ENCODE measurements around the gene AFF1.

Gene AFF1

DNA sequence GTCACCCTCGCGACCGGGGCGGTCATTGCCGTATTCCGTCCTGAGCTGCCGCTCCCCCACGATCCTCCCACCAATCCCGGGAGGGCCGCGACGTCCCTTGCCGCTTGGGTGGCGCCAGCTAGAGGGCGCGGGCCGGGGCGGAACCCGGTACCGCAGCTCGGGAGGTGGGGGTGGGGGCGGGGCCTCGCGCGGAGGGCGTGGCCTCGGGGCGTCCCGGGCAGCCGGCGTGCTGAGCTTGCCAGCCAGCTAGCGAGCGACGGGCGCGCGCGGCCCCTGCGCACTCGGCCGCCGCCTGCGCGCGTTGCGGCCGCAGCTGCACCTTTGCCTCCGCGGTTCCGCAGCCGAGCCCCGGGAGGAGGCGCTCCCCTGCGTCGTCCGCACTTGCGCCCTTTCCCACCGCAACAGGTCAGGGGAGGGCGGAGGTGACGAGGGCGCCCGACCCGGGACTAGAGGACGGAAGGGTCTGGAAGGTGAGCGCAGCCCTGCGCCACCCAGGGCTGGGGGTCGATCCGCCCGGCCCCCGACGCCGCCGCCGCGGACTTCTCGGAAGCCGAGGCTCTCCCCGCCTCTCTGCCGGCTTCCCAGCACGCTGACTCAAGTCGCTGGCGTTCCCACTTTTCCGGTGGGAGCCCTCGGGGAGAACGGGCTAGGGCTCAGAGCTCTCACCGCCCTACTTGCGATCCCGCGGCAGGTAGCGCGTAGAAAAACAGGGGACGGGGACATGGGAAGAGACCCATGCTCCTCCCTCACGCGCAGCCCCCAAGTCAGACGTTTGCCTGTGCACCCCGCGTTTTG, at the start of gene AFF1:
Gene AFF1 (plus strand): TSS at position 241 of the 795 bp plus-strand sequence. CDS start 13,523 bp downstream, outside the sequence.
- peak; percentile 81 to 88 (median 86) for DNase-seq

GRCh38 chr4:86890790-86891189, 44.0 kb upstream of the AFF1 start:
- DNase-seq: no peak

DNA sequence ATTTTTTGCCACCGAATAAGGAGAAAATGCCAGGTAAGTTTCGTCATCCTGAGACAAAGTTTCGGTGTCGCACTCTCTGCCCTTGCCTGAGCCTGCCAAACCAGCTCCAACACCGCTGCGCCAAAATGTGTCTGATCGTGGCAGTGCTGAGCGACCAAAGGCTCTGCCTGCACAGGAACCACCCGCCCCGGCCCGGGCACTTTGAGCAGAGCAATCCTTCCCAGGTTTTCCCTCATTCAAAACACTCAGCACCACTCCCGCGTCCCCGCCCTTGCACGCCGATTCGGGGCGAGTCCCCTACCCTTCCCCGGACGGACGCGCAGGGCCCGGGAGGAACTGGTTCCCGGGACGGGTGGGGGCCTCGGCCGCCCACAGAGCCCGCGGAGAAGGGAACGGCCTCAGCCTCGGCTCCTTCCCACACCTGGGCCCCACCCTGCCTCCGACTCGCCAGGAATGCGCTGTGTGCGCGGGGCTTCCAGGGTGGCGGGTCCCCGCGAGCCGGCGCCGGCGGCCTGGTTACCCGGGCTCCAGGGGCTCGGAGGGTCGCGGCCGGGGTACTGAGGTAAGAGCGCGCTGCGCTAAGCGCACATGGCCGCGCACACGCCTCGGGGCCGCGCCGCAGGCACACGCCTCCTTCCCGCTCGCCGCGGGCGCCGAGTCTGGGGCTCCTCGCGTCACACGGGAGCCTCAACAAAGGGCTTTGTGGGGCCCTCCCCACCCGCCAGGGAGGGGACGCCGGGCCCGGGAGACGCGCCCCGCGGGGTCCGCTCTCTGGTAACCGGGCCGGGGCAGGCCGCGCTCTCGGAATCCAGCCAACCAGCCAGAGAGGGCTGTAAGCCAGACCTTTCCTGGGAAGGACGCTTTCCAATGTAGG, 42.8 kb upstream of the AFF1 start, which contains the start of gene C4orf36:
Gene C4orf36 (minus strand): TSS at position 661 of the 874 bp plus-strand sequence. CDS start 902 bp downstream, outside the sequence.
- peak in 1 of 4 experiments; percentile 7 for DNase-seq

DNA sequence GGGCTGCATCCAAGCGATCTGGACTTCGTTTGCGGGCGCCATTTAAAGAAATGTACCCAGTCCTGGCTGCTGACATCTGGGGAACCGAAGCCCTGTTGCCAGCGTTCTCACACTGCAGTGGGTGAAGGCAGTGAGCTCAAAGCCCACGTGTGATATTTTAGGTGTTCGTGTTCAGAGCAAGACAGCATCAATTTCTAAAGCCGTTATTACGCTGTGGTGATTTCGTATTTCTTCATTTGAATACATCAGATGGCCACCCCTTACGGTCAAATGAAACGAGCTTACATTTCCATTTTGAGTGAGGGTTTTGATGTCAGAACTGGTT, 42.2 kb upstream of the AFF1 start:
- no peak for DNase-seq

DNA sequence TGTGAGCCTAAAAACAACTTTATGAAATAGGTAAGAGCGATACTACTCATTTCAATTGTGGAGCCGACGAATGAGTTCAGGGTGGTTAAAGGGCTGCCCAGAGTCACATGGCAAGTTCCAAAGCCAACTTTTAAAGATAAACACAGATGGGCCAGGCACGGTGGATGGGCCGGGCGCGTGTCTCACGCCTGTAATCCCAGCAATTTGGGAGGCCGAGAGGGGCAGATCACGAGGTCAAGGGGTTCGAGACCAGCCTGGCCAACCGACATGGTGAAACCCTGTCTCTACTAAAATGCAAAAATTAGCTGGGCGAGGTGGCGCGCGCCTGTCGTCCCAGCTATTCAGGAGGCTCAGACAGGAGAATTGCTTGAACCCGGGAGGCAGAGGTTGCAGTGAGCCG, 41.7 kb upstream of the AFF1 start:
- no peak for DNase-seq

- no peak for DNase-seq
Measured at GRCh38 chr4:86894455-86894854, 40.4 kb upstream of the AFF1 start.

DNA sequence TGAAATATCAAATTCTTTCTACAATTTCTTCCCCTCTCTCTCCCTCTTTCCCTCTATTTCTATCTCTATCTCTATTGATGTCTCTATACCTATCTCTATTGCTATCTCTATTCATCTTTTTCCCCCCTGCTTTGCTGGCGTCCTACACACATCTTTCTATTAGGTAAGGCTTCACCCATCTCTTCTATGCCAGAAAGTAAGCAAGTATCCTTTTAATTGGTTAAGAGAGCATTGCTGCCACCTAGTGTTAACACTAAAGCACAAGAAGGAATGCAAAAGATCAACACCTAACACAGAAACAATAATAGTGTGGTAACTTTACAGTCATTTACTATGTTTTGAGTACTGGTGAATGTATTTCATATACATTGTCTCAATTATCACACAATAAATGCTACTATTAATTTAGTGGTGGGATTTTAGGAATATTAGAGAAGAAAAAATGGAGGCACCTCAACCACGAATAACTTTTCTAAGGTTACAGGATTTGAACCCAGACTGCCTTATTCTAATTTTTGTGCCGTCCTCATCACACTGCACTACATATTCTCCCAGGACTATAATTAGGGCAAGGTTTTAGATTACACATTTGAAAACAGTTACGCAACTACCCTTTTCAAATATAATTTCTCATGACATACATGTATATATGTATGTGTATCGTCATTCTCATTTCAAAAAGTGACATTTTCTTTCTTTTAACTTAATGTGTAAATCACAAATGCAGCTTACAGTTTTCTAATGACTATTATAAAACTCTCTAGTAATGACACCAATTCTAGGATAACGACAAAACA, 38.9 kb upstream of the AFF1 start:
- DNase-seq: no peak

DNA sequence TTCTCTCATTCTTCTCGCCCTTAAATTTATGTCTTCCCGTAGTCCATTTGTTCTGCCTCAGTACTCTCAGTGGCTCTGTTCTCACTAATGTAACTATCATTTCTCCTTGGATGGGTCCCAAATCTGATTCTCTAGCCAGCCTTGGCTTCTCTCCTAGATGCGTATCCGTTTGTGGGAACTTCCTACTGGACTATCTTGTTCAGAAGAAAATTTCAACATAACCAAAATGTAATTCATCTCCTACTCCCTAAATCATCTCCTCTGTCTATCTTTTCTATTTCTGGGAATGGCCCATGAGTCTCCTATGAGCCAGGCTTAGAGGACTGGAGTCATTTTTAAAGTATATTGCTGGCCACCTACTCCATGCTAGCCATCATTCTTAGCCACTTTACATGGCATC, 38.2 kb upstream of the AFF1 start:
- no peak for DNase-seq

DNA sequence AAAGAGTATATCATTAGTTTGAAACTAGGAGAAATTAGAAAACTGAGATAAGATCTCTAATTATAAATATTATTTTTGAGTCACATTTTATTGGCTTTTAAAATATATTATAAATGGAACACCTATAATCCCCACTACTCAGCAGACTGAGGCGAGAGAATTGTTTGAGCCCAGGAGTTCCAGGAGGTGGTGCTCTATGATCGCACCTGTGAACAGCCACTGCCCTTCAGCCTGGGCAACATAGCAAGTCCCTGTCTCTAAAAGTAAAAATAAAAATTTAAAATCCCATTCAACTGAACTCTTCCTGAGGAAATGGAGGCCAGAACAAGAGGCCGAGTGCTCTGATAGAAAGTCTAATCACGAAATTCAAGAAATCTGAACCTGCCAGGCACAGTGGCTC, 36.2 kb upstream of the AFF1 start:
- DNase-seq: no peak

DNA sequence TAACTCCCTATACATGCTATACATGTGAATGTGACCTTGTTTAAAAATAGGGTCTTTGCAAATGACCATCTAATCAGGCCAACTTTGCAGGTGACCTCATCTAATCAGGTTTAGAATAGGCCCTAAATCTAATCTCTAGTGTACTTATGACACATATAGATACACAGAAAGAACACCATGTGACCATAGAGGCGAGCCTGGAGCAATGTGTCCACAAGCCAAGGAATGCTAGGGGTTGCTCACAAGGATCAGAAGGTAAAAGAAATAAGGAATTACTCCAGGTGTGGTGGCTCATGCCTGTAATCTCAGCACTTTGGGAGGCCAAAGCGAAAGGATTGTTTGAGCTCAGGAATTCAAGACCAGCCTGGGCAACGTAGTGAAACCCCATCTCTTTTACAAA, 32.9 kb upstream of the AFF1 start:
- DNase-seq: no peak

GRCh38 chr4:86908251-86908657, 26.6 kb upstream of the AFF1 start:
- no peak for DNase-seq

DNA sequence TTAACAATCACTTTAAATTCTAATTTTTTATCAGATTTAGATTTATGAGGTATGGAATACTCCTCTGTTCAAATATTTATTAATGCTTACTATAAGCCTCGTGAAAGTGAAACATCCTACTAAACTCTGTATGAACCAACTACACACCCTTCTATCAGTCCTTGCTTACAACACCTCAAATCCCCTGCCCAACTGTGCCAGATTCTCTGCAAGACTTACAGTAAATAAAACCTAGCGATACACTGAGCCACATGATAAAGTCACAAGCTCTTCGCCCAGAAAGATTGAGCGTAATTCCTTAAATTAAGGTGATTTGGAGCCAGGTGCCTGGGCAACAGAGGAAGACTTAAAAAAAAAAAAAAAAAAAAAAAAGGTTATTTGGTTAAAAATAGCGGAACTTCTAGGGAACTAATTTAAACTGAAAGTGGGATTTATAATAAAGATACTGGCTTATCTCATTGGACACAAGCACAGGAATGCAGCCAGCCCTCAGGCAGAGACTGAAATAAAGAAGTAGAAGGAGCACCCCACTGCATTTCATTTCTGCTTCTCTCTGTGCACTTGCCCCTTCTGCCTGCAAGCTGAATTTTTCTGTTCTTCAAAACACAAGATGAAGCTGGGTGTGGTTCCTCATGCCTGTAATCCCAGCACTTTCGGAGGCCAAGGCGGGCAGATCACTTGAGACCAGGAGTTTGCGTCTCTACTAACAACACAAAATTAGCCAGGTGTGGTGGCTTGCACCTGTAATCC, 25.1 kb upstream of the AFF1 start:
- DNase-seq: no peak

DNA sequence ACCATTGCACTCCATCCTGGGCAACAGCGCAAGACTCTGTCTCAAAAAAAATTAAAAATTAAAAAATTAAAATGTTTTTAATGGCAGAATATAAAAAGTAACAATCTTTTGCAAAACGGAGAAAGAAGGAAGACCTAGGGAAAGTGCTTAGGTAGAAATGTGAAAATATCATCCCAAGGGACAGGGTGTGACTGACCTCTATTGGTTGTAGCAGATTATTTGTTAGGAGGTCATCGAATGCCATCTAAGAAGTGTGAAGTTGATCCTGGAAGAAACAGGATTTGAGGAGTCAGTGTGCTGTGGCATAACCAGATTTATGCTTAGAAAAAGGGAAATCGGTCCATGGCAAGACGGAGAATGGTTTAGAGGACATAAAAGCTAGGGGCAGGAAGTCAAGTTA, 24.4 kb upstream of the AFF1 start:
- no peak for DNase-seq

GRCh38 chr4:86910820-86911684, 23.8 kb upstream of the AFF1 start:
- DNase-seq: no peak

DNA sequence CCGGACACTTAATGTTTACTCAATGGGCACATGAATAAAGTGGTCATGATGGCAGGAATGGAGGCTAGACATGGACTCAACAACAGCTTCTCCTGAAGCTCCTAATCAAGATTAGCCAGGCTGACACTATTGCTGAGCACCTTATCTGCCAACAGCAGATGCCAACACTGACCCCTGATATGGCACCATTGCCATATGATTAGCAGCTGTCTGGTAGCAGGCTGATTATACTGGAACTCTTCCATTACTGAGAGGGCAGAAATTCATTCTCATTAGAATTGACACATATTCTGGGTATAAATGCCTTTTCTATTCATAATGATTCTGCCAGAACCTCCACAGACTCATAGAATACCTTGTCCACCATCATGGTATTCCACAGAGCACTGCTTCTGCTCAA, 18.4 kb upstream of the AFF1 start:
- no peak for DNase-seq

DNA sequence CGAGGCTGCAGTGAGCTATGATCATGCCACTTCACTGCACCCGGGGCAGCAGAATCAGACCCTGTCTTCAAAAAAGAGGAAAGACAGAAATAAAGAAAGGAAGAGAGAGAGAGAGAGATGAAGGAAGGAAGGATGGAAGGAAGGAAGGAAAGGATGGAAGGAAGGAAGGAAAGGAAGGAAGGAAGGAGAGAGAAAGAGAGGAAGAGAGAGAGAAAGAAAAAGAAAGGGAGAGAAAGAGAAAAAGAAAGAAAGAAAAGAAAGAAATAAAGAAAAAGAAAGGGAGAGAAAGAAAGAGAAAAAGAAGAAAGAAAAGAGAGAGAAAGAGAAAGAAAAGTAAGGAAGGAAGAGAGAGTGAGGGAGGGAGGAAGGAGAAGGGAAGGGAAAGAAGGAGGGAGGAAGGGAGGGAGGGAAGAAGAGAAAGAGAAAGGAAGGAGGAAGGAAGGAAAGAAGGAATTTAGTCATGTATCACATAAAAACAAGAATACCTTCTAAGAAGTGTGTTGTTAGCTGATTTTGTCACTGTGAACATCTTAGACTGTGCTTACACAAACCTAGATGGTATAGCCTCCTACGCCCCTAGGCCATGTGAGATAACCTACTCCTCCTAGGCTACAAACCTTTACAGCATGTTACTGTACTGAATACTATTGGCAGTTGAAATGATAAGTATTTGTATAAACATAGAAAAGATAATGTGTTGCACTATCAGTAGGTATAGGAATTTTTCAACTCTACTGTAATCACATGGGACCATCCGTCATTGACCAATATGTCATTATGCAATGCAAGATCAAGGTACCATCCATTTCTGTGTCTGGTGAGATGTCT, 17.4 kb upstream of the AFF1 start:
- no peak for DNase-seq

GRCh38 chr4:86918539-86919072, 16.2 kb upstream of the AFF1 start:
- no peak for DNase-seq

- DNase-seq: no peak
Measured at GRCh38 chr4:86919561-86920223, 15.1 kb upstream of the AFF1 start.

DNA sequence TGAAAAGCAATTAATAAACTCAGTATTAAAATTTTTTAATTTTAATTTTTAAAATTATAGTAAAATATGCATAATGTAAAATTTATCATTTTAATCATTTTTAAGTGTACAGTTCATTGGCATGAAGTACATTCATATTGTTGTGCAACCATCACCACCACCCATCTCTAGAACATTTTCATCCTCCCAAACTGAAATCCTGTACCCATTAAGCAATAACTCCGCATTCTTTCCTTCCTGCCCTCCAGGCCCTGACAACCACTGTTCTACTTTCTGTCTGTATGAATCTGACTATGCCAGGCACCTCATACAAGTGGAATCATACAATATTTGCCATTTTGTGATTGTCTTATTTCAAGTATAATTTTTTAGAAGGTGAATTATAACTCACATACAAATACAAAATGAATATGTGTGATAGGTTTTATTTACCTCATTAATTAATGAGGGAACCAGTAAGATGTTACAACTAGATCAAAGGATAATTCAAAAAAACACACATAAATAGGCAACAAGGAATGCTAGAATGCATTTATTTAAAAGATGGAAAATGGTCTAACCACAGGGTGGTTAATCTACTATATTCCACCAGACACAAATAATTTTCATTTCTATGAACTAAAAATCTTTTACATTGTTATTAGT, 13.1 kb upstream of the AFF1 start:
- no peak for DNase-seq
